ENCODE data around the gene SNW1.
"Not testable (repeated sequence)": the region's sequence is repeated elsewhere in the genome, so short reads cannot be mapped to it uniquely, and the experiment has no call there.

The SNW1 gene

DNA sequence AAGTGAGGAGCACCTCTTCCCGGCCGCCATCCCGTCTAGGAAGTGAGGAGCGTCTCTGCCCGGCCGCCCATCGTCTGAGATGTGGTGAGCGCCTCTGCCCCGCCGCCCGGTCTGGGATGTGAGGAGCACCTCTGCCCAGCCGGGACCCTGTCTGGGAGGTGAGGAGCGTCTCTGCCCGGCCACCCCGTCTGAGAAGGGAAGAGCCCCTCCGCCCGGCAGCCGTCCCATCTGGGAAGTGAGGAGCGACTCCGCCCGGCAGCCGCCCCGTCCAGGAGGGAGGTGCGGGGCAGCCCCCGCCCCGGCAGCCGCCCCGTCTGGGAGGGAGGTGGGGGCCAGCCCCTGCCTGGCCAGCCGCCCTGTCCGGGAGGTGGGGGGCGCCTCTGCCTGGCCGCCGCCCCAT, 13.5 kb downstream of the SNW1 start:
- not testable (repeated sequence) for DNase-seq (ENCODE audit: low spot score)

- no peak for DNase-seq (ENCODE audit: low spot score)
These were observed 14.8 kb downstream of the SNW1 start for GRCh38 chr14:77746064-77746702.

DNA sequence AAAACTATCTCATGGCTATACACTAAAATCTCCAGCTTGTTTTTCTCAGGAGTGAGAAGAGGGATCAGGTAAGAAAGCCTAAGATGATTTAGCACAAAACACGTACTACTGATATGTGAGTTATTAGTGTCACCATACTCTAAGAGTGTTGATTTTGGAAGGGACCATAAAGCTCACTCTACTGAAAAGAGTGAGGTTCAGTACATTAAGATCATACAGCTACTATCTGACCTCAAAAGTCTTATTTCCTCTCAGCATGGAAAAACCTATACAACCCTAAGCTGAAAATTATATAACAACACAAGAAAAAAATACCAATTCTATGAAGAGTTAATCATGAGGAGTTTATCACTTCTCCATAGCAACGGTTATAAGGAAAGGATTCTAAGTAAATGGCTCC, 19.5 kb downstream of the SNW1 start:
- DNase-seq (ENCODE audit: low spot score): no peak

- no peak for DNase-seq (ENCODE audit: low spot score)
These were observed 22.3 kb downstream of the SNW1 start for GRCh38 chr14:77738559-77739250.

GRCh38 chr14:77730976-77731497, 29.9 kb downstream of the SNW1 start:
- DNase-seq (ENCODE audit: low spot score): no peak

GRCh38 chr14:77722301-77722700, 38.7 kb downstream of the SNW1 start:
- DNase-seq (ENCODE audit: low spot score): no peak

DNA sequence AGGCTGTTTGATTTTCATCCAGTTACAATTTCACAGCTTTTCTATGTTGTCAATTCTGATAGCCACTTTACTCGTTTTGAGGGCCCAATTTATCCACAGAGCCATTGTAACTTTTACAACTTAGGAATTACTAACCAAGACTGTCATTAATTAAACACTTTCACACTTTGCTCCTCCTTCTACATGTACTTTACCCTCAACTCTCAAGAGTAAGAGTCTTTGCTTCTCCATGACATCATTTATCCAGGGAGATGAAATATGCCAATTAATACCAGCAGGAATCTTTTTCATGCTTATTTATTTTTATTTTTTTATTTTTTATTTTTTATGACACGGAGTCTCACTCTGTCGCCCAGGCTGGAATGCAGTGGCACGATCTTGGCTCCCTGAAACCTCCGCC, 39.5 kb downstream of the SNW1 start:
- no peak for DNase-seq (ENCODE audit: low spot score)

DNA sequence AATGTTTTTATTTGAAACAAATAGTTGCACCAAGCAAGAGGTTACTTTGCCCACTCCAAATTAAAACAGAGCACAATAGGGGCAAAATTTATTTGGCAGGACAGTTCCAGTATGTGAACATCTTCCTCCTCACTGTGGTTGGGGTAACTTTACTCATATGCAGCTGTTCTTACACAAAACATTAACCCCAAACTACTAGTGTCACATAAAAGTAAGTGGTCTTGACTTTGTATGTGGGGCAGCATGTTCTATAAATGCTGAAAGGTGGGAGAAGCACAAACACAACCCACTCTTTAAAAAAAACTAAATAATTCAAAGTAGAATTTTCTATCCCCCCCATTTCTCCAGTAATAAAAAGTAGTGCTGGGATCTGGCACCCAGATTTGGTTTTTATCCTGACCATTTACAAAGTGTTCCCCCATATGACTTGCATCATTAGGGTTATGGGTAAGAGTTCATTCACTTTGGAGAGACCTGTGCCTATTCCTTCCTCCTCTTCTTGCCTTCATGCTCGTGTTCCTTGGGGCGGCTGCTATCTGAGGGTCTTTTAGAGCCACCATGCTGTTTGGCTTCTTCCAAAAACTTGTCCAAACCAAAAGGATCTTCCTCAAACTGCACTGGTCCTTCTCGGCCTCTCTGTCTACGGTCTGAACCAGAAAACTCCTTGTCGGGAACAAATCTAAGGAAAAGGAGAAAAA, 43.2 kb downstream of the SNW1 start:
- no peak for DNase-seq (ENCODE audit: low spot score)

GRCh38 chr14:77714926-77715325, 46.0 kb downstream of the SNW1 start:
- DNase-seq (ENCODE audit: low spot score): no peak

- no peak for DNase-seq (ENCODE audit: low spot score)
These were observed 50.6 kb downstream of the SNW1 start for GRCh38 chr14:77710364-77710763.

- no peak for DNase-seq (ENCODE audit: low spot score)
These were observed 51.5 kb downstream of the SNW1 start for GRCh38 chr14:77709412-77709811.

- DNase-seq (ENCODE audit: low spot score): no peak
These were observed 52.2 kb downstream of the SNW1 start for GRCh38 chr14:77708749-77709148.

- DNase-seq (ENCODE audit: low spot score): peak; percentile 94
These were observed 53.1 kb downstream of the SNW1 start, which contains the start of the genes ALKBH1 and SLIRP for GRCh38 chr14:77707724-77708408. ALKBH1 (minus strand) TSS chr14:77708023; CDS start chr14:77708004, 19 bp downstream. SLIRP (plus strand) TSS chr14:77708103; CDS start chr14:77708112, 9 bp downstream.

DNA sequence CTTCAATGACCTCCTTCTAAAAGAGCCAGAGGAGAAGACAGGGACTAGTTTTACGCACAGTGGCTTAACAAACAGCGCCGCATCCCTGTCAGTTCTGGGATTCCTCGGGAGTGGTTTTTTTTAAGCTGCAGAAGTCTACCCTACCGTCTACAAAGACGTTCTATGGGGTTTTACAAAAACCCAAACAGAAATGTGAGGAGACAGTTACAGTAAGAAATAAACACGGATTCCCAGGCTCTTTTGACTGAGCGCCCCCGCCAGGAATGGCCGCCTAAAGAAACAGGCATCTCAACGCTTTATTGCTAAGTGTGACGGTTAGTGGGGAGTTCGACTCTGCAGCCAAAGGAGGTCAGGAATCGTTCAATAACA, 53.6 kb downstream of the SNW1 start:
- DNase-seq (ENCODE audit: low spot score): peak; percentile 44

DNA sequence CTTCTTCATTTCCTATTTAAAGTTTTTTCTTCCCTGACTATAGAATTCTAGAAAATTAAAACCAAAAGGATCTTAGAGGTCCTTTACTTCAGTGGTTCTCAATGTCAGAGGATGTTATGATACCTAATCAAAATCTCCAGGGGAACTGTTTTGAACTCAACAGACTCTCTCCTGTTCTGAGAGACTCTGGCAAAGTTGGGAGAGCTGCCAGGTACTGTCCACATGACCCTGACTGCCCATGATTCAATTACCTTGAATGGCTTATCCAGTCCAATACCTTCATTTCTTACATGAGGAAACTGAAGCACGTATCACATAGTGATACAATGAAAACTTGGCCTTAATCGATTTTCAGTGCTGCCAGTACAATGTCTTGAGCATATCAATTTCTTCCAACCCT, 69.7 kb downstream of the SNW1 start:
- DNase-seq (ENCODE audit: low spot score): no peak

GRCh38 chr14:77682158-77682553, 78.8 kb downstream of the SNW1 start:
- no peak for DNase-seq (ENCODE audit: low spot score)

DNA sequence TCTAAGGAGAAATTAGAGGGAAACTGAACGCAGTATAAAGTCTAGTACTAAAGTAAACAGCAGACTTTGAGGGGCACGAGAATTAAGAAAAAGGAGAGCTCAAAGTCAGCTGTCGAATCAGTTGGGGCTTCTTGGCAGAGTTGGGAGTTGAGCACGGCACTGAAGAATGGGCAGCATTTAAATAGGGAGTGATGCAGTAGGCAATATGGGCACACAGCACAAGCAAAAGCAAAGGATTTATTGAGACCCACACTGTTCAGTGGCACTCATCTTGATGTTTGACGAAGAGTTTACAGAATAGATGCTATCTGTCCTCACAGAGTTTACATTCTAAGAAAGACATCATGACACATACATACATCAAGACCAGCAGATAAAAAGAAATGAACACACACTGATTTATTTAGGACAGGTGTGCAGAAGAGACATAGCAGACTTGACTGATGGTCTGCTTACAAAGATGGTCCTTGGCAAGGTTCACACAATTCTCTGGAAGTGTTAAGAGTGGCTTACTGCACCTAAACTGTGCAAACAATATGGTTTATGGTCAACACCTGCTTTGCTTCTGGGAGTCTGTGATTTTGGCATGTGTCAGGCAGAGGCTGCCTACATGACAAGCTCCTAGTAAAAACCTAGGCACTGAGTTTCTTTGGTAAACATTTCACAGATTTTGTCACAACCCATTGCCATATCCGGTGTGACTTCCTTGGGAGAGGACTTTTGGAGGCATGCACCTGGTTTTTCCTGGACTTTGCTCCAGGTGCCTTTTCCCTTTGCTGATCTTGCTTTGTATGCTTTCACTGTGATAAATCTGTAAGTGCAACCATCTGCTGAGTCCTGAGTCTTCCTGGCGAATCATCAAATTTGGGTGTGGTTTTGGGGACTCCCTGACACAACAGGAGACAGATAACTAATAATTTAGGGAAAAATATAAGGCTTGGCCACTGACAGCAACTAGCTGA, 79.5 kb downstream of the SNW1 start:
- no peak for DNase-seq (ENCODE audit: low spot score)

DNA sequence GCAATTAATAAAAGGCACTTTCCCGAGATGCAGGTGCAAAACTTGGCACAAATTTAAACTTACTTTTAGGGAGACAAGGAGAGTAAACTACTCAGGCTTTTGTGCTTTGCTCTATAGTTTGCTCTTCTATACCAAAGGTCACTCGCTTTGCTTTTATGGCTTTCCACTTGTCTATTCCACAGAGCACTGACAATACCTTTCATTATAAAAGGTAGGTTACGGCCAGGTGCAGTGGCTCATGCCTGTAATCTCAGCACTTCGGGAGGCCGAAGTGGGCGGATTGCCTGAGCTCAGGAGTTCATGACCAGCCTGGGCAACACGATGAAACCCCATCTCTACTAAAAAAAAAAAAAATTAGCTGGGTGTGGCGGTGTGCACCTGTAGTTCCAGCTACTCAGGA, 86.0 kb downstream of the SNW1 start:
- DNase-seq (ENCODE audit: low spot score): no peak

DNA sequence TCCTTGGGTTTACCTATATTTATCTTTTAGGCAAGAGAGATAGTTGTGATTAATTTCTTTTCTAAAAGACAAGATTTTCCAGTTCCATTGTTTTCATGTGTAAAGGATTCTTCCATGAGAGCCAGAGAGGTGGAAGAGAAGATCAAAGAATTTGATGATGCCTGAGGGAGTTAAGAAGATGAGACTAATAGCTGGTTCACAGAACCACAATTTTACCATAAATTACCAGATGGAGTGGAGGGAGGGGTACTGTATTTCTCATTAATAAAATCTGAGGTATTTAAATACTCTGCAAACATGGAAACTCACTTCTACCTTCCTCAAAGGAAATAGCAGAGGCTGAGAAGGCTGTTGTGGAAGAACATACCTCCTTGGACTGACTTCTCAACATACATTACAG, 87.8 kb downstream of the SNW1 start:
- no peak for DNase-seq (ENCODE audit: low spot score)

Measured in NAMALWA (cell line).